Neural progenitor cell (in vitro differentiated cells): Measurements from ENCODE around the gene TCF23. TPM values are rescaled to one million over a fixed set of nuclear protein-coding genes. Genes with fewer than 3 reads are reported as not detected.

Experiments used
- DNase-seq: peaks from one replicate; pipeline ENCODE4 v3.0.0-alpha.2; 2016; ENCODE audit warnings: low spot score
- H2AFZ ChIP-seq: fragments of 200-600 bp; sonication (generic); replicated peaks from 2 replicates; pipeline ENCODE4 v1.6.1; 2016; ENCODE audit warnings: antibody characterized with exemption
- H3F3A ChIP-seq: fragments of 200-600 bp; sonication (generic); 2 replicates; pipeline ENCODE4 v1.6.1; 2016; ENCODE audit warnings: antibody characterized with exemption, low read depth
- H3K27ac ChIP-seq: fragments of 200-600 bp; sonication (generic); 2 replicates; pipeline ENCODE4 v1.5.1; 2016; ENCODE audit warnings: mild to moderate bottlenecking
- H3K27me3 ChIP-seq: fragments of 200-600 bp; sonication (generic); 2 replicates; pipeline ENCODE4 v1.6.1; 2016; ENCODE audit warnings: mild to moderate bottlenecking, moderate library complexity
- H3K36me3 ChIP-seq: fragments of 200-600 bp; sonication (generic); 2 replicates; pipeline ENCODE4 v1.5.1; 2016
- H3K4me1 ChIP-seq: fragments of 200-600 bp; sonication (generic); 2 replicates; pipeline ENCODE4 v1.6.1; 2016; ENCODE audit warnings: mixed run types
- H3K4me2 ChIP-seq: fragments of 200-600 bp; sonication (generic); 2 replicates; pipeline ENCODE4 v1.6.1; 2016
- H3K4me3 ChIP-seq: fragments of 200-600 bp; sonication (generic); 2 replicates; pipeline ENCODE4 v1.5.1; 2016
- H3K79me2 ChIP-seq: fragments of 200-600 bp; sonication (generic); 2 replicates; pipeline ENCODE4 v1.6.1; 2016; ENCODE audit warnings: low read depth
- H3K9ac ChIP-seq: fragments of 200-600 bp; sonication (generic); 2 replicates; pipeline ENCODE4 v1.6.1; 2016
- H3K9me3 ChIP-seq: fragments of 200-600 bp; sonication (generic); 2 replicates; pipeline ENCODE4 v1.5.1; 2016; ENCODE audit warnings: low read depth
- H4K20me1 ChIP-seq: fragments of 200-600 bp; sonication (generic); 2 replicates; pipeline ENCODE4 v1.6.1; 2016; ENCODE audit warnings: low read depth
- H3K27ac Mint-ChIP-seq: 3 replicates; pipeline ENCODE4 v1.8.0; 2021; ENCODE audit warnings: mixed read lengths
- H3K27me3 Mint-ChIP-seq: 2 replicates; pipeline ENCODE4 v1.8.0; 2022; ENCODE audit warnings: low read depth, mild to moderate bottlenecking, inconsistent platforms, moderate library complexity, mixed read lengths; ENCODE audit not compliant: insufficient read depth
- H3K36me3 Mint-ChIP-seq: 3 replicates; pipeline ENCODE4 v1.8.0; 2021; ENCODE audit warnings: mixed read lengths
- H3K4me1 Mint-ChIP-seq: 3 replicates; pipeline ENCODE4 v1.8.0; 2021; ENCODE audit warnings: mixed read lengths
- H3K4me3 Mint-ChIP-seq: 3 replicates; pipeline ENCODE4 v1.8.0; 2021; ENCODE audit warnings: mild to moderate bottlenecking, moderate library complexity, mixed read lengths
- H3K9me3 Mint-ChIP-seq: 3 replicates; pipeline ENCODE4 v1.8.0; 2020; ENCODE audit warnings: mixed read lengths
- CTCF ChIP-seq: fragments of 200-600 bp; sonication (generic); IDR thresholded peaks from 2 replicates; pipeline ENCODE4 v1.5.1; 2017; ENCODE audit warnings: antibody characterized with exemption, mild to moderate bottlenecking
- EZH2 ChIP-seq: fragments of 200-600 bp; sonication (generic); IDR thresholded peaks from 2 replicates; pipeline ENCODE4 v1.6.1; 2017; ENCODE audit warnings: antibody characterized with exemption, mild to moderate bottlenecking, moderate library complexity
- EZH2phosphoT487 ChIP-seq: fragments of 200-600 bp; sonication (generic); IDR thresholded peaks from 2 replicates; pipeline ENCODE4 v1.6.1; 2017; ENCODE audit warnings: antibody characterized with exemption
- total RNA-seq: library from RNA; depleted of rRNA; stranded (reverse); fragments of >200 nt; gene quantifications from 2 replicates; pipeline ENCODE4 v1.2.3, GENCODE V29; 2015; ENCODE audit warnings: low replicate concordance

The TCF23 gene
- total RNA-seq, 1 donor from 2014 or later = not detected

GRCh38 chr2:27134781-27135477 lies 13.9 kb upstream of the TCF23 start:
- DNase-seq = no peak
- H3K36me3 Mint-ChIP-seq = peaks cover 12% of the 10 kb centered on the region
- peaks cover 7% of the 10 kb centered on the region for H3K27me3 Mint-ChIP-seq
- peaks cover 6% of the 10 kb centered on the region for H3K4me1 ChIP-seq
- H3K36me3 ChIP-seq = no peaks in the 10 kb centered on the region
- H3K4me1 Mint-ChIP-seq = peaks cover 13% of the 10 kb centered on the region
- H3K79me2 ChIP-seq = peaks cover 17% of the 10 kb centered on the region
- H4K20me1 ChIP-seq = peaks cover 15% of the 10 kb centered on the region
- H3K4me2 ChIP-seq = peak overlapping the region; percentile 83
- TF ChIP-seq EZH2phosphoT487 (no peak), CTCF (no peak), EZH2 (no peak)
- no peak overlapping the region for H3K27ac Mint-ChIP-seq
- H3K9ac ChIP-seq = no peak overlapping the region
- peaks cover 8% of the 10 kb centered on the region for H3F3A ChIP-seq
- no peaks in the 10 kb centered on the region for H3K27me3 ChIP-seq
- no peak overlapping the region for H3K27ac ChIP-seq
- peak overlapping the region; percentile 95 for H3K4me3 Mint-ChIP-seq
- no peaks in the 10 kb centered on the region for H3K9me3 Mint-ChIP-seq
- no peaks in the 10 kb centered on the region for H3K9me3 ChIP-seq
- peak overlapping the region; percentile 61 for H2AFZ ChIP-seq
- peak overlapping the region; percentile 83 for H3K4me3 ChIP-seq

- Histone ChIP-seq H2AFZ (peak overlapping the region; percentile 61), H3K27me3 (no peaks in the 10 kb centered on the region), H3K4me1 (peaks cover 6% of the 10 kb centered on the region), H3K4me3 (no peak overlapping the region), H3K79me2 (peaks cover 17% of the 10 kb centered on the region), H4K20me1 (peaks cover 15% of the 10 kb centered on the region), H3K27ac (no peak overlapping the region), H3K9me3 (no peaks in the 10 kb centered on the region), H3F3A (peaks cover 8% of the 10 kb centered on the region), H3K9ac (no peak overlapping the region), H3K36me3 (no peaks in the 10 kb centered on the region), H3K4me2 (no peak overlapping the region)
- Mint-ChIP-seq H3K4me1 (peaks cover 13% of the 10 kb centered on the region), H3K27ac (no peak overlapping the region), H3K4me3 (peak overlapping the region; percentile 95), H3K9me3 (no peaks in the 10 kb centered on the region), H3K36me3 (peaks cover 9% of the 10 kb centered on the region), H3K27me3 (peaks cover 7% of the 10 kb centered on the region)
- DNase-seq = no peak
- no peak for TF ChIP-seq EZH2phosphoT487
- no peak for TF ChIP-seq EZH2
- no peak for TF ChIP-seq CTCF
Observed at GRCh38 chr2:27135478-27135955, 13.3 kb upstream of the TCF23 start.

- peaks cover 15% of the 10 kb centered on the region for H4K20me1 ChIP-seq
- H3K4me1 ChIP-seq = peaks cover 6% of the 10 kb centered on the region
- H3K9ac ChIP-seq = no peak overlapping the region
- H3K27me3 Mint-ChIP-seq = peaks cover 5% of the 10 kb centered on the region
- no peak overlapping the region for H3K4me3 Mint-ChIP-seq
- DNase-seq = no peak
- no peak overlapping the region for H3K4me3 ChIP-seq
- peaks cover 8% of the 10 kb centered on the region for H3F3A ChIP-seq
- H3K27ac Mint-ChIP-seq = no peak overlapping the region
- no peaks in the 10 kb centered on the region for H3K27me3 ChIP-seq
- no peaks in the 10 kb centered on the region for H3K9me3 ChIP-seq
- peaks cover 13% of the 10 kb centered on the region for H3K4me1 Mint-ChIP-seq
- no peaks in the 10 kb centered on the region for H3K36me3 ChIP-seq
- no peak overlapping the region for H3K4me2 ChIP-seq
- H3K79me2 ChIP-seq = peaks cover 17% of the 10 kb centered on the region
- no peak overlapping the region for H3K27ac ChIP-seq
- H2AFZ ChIP-seq = no peak overlapping the region
- TF ChIP-seq EZH2phosphoT487 (no peak), CTCF (no peak), EZH2 (no peak)
- H3K36me3 Mint-ChIP-seq = peaks cover 3% of the 10 kb centered on the region
- H3K9me3 Mint-ChIP-seq = no peaks in the 10 kb centered on the region
Observed at GRCh38 chr2:27136751-27137150, 12.1 kb upstream of the TCF23 start.
